22Rv1 (cell line): ENCODE data around the gene MEX3A.

Experiments
- CTCF ChIP-seq: fragments of 450-650 bp; IDR thresholded peaks from 2 replicates; pipeline ENCODE4 v1.5.1; 2017; ENCODE audit warnings: mild to moderate bottlenecking
- ZFX ChIP-seq: fragments of 450-650 bp; IDR thresholded peaks from 2 replicates; pipeline ENCODE4 v1.6.1; 2017; ENCODE audit warnings: antibody characterized with exemption, borderline replicate concordance

- no peak for TF ChIP-seq CTCF
- no peak for TF ChIP-seq ZFX
These were observed 32.0 kb upstream of the MEX3A start, which contains the start of gene LMNA for GRCh38 chr1:156114101-156114918.
